Panc1 (cell line): ENCODE results near the gene TERB1. TPM values are rescaled to one million over a fixed set of nuclear protein-coding genes. Genes with fewer than 3 reads are reported as not detected.

Experiments
- ATAC-seq: fragments of 200-7000 bp; cut with Tn5 transposase; 2 replicates; pipeline ENCODE4 v1.9.1; 2020; ENCODE audit warnings: mild to moderate bottlenecking, moderate library complexity
- BruUV-seq: library from RNA; stranded (reverse); fragments of 400-500 nt; replicated peaks from 2 replicates; lab custom pipeline; 2021; lab: Mats Ljungman, UMichigan
- CTCF ChIA-PET: fragments of 300-600 bp; sonication (Branson Sonifier 250); formaldehyde crosslinking; loops from one replicate; lab custom pipeline; 2022; ENCODE audit warnings: antibody characterized with exemption; lab: Charles Lee
- POLR2A ChIA-PET: fragments of 300-600 bp; sonication (Branson Sonifier 250); formaldehyde crosslinking; loops from one replicate; lab custom pipeline; 2022; ENCODE audit warnings: antibody characterized with exemption; lab: Charles Lee
- DNase-seq: peaks from one replicate; pipeline ENCODE4 v3.0.0-alpha.2; 2010; ENCODE audit warnings: low read depth, low spot score
- H3K27ac ChIP-seq: 2 replicates; pipeline ENCODE4 v1.5.1; 2011; ENCODE audit warnings: mild to moderate bottlenecking, low read length, inconsistent platforms
- H3K27me3 ChIP-seq: fragments of 200-500 bp; sonication (Bioruptor generic); 2 replicates; pipeline ENCODE4 v1.6.0; 2014; ENCODE audit warnings: low read length, inconsistent platforms; ENCODE audit not compliant: control insufficient read depth, insufficient read depth
- H3K36me3 ChIP-seq: fragments of 200-500 bp; sonication (Bioruptor generic); 2 replicates; pipeline ENCODE4 v1.5.1; 2014; ENCODE audit warnings: inconsistent platforms, mild to moderate bottlenecking, low read length, moderate library complexity; ENCODE audit not compliant: control insufficient read depth, insufficient read depth
- H3K4me1 ChIP-seq: 2 replicates; pipeline ENCODE4 v1.5.1; 2011; ENCODE audit warnings: inconsistent platforms, mild to moderate bottlenecking, low read length, moderate library complexity; ENCODE audit not compliant: control insufficient read depth, insufficient read depth
- H3K4me3 ChIP-seq, 2 experiments: 2 replicates each; pipeline ENCODE4 v1.5.1; 2011 to 2012; ENCODE audit warnings: low read depth in 2 of 2, low read length in 2 of 2, mild to moderate bottlenecking in 2 of 2, inconsistent platforms in 1 of 2, moderate library complexity in 1 of 2
- H3K9me3 ChIP-seq: fragments of 200-500 bp; sonication (Bioruptor generic); 2 replicates; pipeline ENCODE4 v1.5.1; 2014; ENCODE audit warnings: low read depth, mild to moderate bottlenecking, inconsistent platforms, low read length, moderate library complexity; ENCODE audit not compliant: control insufficient read depth, insufficient read depth
- POLR2AphosphoS5 ChIP-seq: IDR thresholded peaks from 2 replicates; pipeline ENCODE4 v1.6.1; 2012; ENCODE audit warnings: mild to moderate bottlenecking, low read depth, low read length, moderate library complexity
- SIN3A ChIP-seq: IDR thresholded peaks from 2 replicates; pipeline ENCODE4 v1.6.1; 2012; ENCODE audit warnings: low read depth, mild to moderate bottlenecking, low read length, moderate library complexity, borderline replicate concordance; ENCODE audit not compliant: insufficient read depth
- TCF7L2 ChIP-seq: IDR thresholded peaks from 2 replicates; pipeline ENCODE4 v1.6.1; 2011; ENCODE audit warnings: mild to moderate bottlenecking, low read depth, low read length, inconsistent platforms
- in situ Hi-C: cut with HindIII; loops from 2 replicates; pipeline ENCODE4 v1.10.0; 2016; ENCODE audit warnings: low sequenced_read_pairs, low pct_unique_long_range_greater_than_20kb
- intact Hi-C: fragments of 100-400 bp; cut with micrococcal nuclease; formaldehyde crosslinking; loops from one replicate; pipeline ENCODE4 v1.10.0; 2022; ENCODE audit not compliant: unreplicated experiment
- total RNA-seq: library from RNA; stranded (reverse); gene quantifications from one replicate; pipeline ENCODE4 v1.2.1, GENCODE V29; 2021; ENCODE audit not compliant: unreplicated experiment
- TF ChIP-seq, protein P1 (sequence below), 2 experiments: IDR thresholded peaks; 2 replicates each; pipeline ENCODE4 v1.6.1; 2011 to 2012; ENCODE audit warnings: low read depth in 2 of 2, control low read depth in 1 of 2, low read length in 1 of 2, mild to moderate bottlenecking in 1 of 2, moderate library complexity in 1 of 2; ENCODE audit not compliant: insufficient read depth in 1 of 2
- TF ChIP-seq, protein P2 (sequence below): fragments of 450-650 bp; IDR thresholded peaks from 2 replicates; pipeline ENCODE4 v1.5.1; 2017; ENCODE audit warnings: mild to moderate bottlenecking

Gene TERB1
- total RNA-seq, 1 experiment from 2014 or later: not detected

DNA sequence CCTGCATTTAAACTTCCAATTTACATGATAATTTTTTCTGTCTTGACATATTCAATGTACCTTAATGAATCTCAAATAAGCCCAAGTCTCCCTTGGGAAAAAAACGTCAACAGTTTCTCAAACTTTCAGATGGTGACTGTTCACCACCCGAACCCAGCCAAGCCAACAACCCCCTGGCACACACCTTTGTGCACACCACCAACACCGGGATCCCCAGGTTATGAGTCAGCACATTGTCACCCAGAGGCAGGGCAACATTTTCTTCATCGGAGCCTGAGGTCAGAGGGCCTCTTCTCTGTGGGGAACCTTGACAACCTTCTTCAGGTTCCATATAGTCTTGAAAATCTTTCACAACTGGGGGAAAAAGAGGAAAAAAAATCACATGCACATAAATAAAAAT lies 65.5 kb downstream of the TERB1 start:
- in situ Hi-C loops: no loop called here
- DNase-seq: no peak
- peaks cover 17% of the 10 kb centered on the region for H3K36me3 ChIP-seq
- no peak for TF ChIP-seq POLR2AphosphoS5
- TF ChIP-seq, protein P1, sequence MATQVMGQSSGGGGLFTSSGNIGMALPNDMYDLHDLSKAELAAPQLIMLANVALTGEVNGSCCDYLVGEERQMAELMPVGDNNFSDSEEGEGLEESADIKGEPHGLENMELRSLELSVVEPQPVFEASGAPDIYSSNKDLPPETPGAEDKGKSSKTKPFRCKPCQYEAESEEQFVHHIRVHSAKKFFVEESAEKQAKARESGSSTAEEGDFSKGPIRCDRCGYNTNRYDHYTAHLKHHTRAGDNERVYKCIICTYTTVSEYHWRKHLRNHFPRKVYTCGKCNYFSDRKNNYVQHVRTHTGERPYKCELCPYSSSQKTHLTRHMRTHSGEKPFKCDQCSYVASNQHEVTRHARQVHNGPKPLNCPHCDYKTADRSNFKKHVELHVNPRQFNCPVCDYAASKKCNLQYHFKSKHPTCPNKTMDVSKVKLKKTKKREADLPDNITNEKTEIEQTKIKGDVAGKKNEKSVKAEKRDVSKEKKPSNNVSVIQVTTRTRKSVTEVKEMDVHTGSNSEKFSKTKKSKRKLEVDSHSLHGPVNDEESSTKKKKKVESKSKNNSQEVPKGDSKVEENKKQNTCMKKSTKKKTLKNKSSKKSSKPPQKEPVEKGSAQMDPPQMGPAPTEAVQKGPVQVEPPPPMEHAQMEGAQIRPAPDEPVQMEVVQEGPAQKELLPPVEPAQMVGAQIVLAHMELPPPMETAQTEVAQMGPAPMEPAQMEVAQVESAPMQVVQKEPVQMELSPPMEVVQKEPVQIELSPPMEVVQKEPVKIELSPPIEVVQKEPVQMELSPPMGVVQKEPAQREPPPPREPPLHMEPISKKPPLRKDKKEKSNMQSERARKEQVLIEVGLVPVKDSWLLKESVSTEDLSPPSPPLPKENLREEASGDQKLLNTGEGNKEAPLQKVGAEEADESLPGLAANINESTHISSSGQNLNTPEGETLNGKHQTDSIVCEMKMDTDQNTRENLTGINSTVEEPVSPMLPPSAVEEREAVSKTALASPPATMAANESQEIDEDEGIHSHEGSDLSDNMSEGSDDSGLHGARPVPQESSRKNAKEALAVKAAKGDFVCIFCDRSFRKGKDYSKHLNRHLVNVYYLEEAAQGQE (IDR thresholded peaks at IDR 0.05; ENCODE audit: insufficient read depth in 1 of 2, low read depth in 2 of 2, low read length in 1 of 2): no peak
- no peak for TF ChIP-seq SIN3A
- no peak for TF ChIP-seq TCF7L2
- TF ChIP-seq, protein P2, sequence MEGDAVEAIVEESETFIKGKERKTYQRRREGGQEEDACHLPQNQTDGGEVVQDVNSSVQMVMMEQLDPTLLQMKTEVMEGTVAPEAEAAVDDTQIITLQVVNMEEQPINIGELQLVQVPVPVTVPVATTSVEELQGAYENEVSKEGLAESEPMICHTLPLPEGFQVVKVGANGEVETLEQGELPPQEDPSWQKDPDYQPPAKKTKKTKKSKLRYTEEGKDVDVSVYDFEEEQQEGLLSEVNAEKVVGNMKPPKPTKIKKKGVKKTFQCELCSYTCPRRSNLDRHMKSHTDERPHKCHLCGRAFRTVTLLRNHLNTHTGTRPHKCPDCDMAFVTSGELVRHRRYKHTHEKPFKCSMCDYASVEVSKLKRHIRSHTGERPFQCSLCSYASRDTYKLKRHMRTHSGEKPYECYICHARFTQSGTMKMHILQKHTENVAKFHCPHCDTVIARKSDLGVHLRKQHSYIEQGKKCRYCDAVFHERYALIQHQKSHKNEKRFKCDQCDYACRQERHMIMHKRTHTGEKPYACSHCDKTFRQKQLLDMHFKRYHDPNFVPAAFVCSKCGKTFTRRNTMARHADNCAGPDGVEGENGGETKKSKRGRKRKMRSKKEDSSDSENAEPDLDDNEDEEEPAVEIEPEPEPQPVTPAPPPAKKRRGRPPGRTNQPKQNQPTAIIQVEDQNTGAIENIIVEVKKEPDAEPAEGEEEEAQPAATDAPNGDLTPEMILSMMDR: no peak
- intact Hi-C loops: no loop called here
- BruUV-seq: no TSS peak
- no peaks in the 10 kb centered on the region for H3K9me3 ChIP-seq
- ChIA-PET CTCF (no interaction called here), POLR2A (no interaction called here)
- no peaks in the 10 kb centered on the region for H3K4me1 ChIP-seq
- no peak overlapping the region for H3K4me3 ChIP-seq
- ATAC-seq: no peak
- no peak overlapping the region for H3K27ac ChIP-seq
- H3K27me3 ChIP-seq: no peaks in the 10 kb centered on the region

DNA sequence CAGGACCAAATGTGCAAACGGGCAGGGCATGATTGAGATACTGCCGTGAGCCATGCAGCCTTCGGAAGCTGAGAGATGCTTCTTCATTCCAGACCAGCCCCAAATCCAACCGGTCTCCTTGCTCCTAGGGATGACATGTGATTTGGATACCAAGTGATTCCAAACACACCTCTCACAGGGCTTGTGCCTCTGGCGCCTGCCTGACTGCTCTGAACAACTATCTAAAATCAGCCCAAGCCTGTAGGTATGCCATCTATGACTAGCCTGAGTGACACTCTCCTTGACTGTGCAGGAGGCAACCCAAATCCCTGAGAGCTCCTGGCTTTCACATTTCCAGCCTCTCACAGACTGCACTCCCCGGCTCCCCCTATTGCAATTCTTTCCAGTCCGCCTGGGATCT lies 70.3 kb downstream of the TERB1 start:
- ChIA-PET POLR2A (no interaction called here), CTCF (no interaction called here)
- H3K27ac ChIP-seq: no peak overlapping the region
- no peaks in the 10 kb centered on the region for H3K4me1 ChIP-seq
- TF ChIP-seq, protein P2: no peak
- no peak for TF ChIP-seq SIN3A
- TF ChIP-seq TCF7L2: no peak
- no peak for TF ChIP-seq POLR2AphosphoS5
- TF ChIP-seq, protein P1 (IDR thresholded peaks at IDR 0.05; ENCODE audit: insufficient read depth in 1 of 2, low read depth in 2 of 2, low read length in 1 of 2): no peak
- no TSS peak for BruUV-seq
- intact Hi-C loops (no loop called here), in situ Hi-C loops (no loop called here)
- no peak overlapping the region for H3K4me3 ChIP-seq
- DNase-seq (no peak), ATAC-seq (no peak)
- H3K9me3 ChIP-seq: no peaks in the 10 kb centered on the region
- H3K27me3 ChIP-seq: no peaks in the 10 kb centered on the region
- peaks cover 16% of the 10 kb centered on the region for H3K36me3 ChIP-seq
